Endothelial cell of umbilical vein (primary cell): ENCODE data around the gene MYCT1. TPM values are rescaled to one million over a fixed set of nuclear protein-coding genes. Genes with fewer than 3 reads are reported as not detected.
A peak's percentile ranks its signal among the peaks of the same experiment; 100 is the strongest.

Experiments used
- BruUV-seq: library from RNA; stranded (reverse); fragments of 400-500 nt; replicated peaks from 2 replicates; lab custom pipeline; 2021; lab: Mats Ljungman, UMichigan
- CTCF ChIA-PET: fragments of 300-600, 350-600 bp; sonication (Branson Sonifier 250); formaldehyde crosslinking; loops from one replicate; lab custom pipeline; 2021; ENCODE audit warnings: antibody characterized with exemption, inconsistent platforms; lab: Charles Lee
- POLR2A ChIA-PET: fragments of 300-600, 350-600 bp; sonication (Branson Sonifier 250); formaldehyde crosslinking; loops from one replicate; lab custom pipeline; 2021; ENCODE audit warnings: antibody characterized with exemption, inconsistent platforms; lab: Charles Lee
- DNase-seq: peaks from one replicate; pipeline ENCODE4 v3.0.0-alpha.2; 2011; ENCODE audit warnings: low read depth, low spot score
- FAIRE-seq: peaks from 2 replicates; lab custom pipeline; 2011; peaks lifted over from hg19 to GRCh38; lab: Jason Lieb, UNC
- H2AFZ ChIP-seq: 2 replicates; pipeline ENCODE4 v1.6.0; 2012; ENCODE audit warnings: low read depth, low read length, control low read depth, inconsistent platforms
- H3K27ac ChIP-seq: 2 replicates; pipeline ENCODE4 v1.5.1; 2011; ENCODE audit warnings: low read depth, mild to moderate bottlenecking, control low read depth, low read length, moderate library complexity; ENCODE audit not compliant: insufficient read depth
- H3K27me3 ChIP-seq, 2 experiments: 2 replicates each; pipeline versions ENCODE4 v1.6.0 to v1.6.1; 2011; ENCODE audit warnings: low read length in 2 of 2, mixed read lengths in 1 of 2; ENCODE audit not compliant: control insufficient read depth in 2 of 2, insufficient read depth in 2 of 2
- H3K36me3 ChIP-seq, 2 experiments: 2 replicates in 1 of 2; 3 replicates in 1 of 2; pipeline ENCODE4 v1.5.1; 2011; ENCODE audit warnings: low read length in 2 of 2, mild to moderate bottlenecking in 1 of 2, moderate library complexity in 1 of 2; ENCODE audit not compliant: control insufficient read depth in 2 of 2, insufficient read depth in 2 of 2; ENCODE audit errors: extremely low read depth in 1 of 2
- H3K4me1 ChIP-seq: 3 replicates; pipeline ENCODE4 v1.5.1; 2011; ENCODE audit warnings: mild to moderate bottlenecking, low read length; ENCODE audit not compliant: control insufficient read depth, insufficient read depth; ENCODE audit errors: extremely low read depth
- H3K4me2 ChIP-seq: 2 replicates; pipeline ENCODE4 v1.6.1; 2011; ENCODE audit warnings: low read length, control low read depth, mixed read lengths; ENCODE audit not compliant: insufficient read depth
- H3K4me3 ChIP-seq, 3 experiments: fragments of 200-600 bp in 1 of 3; sonication (generic), shearing (Covaris generic) in 1 of 3; replicated peaks in 1 of 3; 2 replicates each; pipeline ENCODE4 v1.5.1; 2011 to 2016; ENCODE audit warnings: control low read depth in 3 of 3, low read length in 3 of 3, mild to moderate bottlenecking in 2 of 3, inconsistent platforms in 1 of 3, low read depth in 1 of 3, moderate library complexity in 1 of 3; ENCODE audit not compliant: insufficient read depth in 1 of 3
- H3K79me2 ChIP-seq: 2 replicates; pipeline ENCODE4 v1.6.0; 2012; ENCODE audit warnings: low read length, inconsistent platforms; ENCODE audit not compliant: control insufficient read depth, insufficient read depth
- H3K9ac ChIP-seq: replicated peaks from 2 replicates; pipeline ENCODE3; 2011; ENCODE audit warnings: low read length, control low read depth; ENCODE audit not compliant: insufficient read depth; ENCODE audit errors: extremely low read depth
- H3K9me1 ChIP-seq: replicated peaks from 3 replicates; pipeline ENCODE4 v1.6.0; 2011; ENCODE audit warnings: mild to moderate bottlenecking, low read length; ENCODE audit not compliant: control insufficient read depth, insufficient read depth; ENCODE audit errors: extremely low read depth
- H3K9me3 ChIP-seq: replicated peaks from 2 replicates; pipeline ENCODE4 v1.5.1; 2012; ENCODE audit warnings: low read length, inconsistent platforms; ENCODE audit not compliant: control insufficient read depth, insufficient read depth
- H4K20me1 ChIP-seq: replicated peaks from 2 replicates; pipeline ENCODE3; 2011; ENCODE audit warnings: mild to moderate bottlenecking, low read length; ENCODE audit not compliant: control insufficient read depth, insufficient read depth; ENCODE audit errors: extremely low read depth
- CTCF ChIP-seq, 2 donors: IDR thresholded peaks; 1 replicate in 1 of 2; 2 replicates in 1 of 2; pipeline ENCODE4 v1.5.1; 2011; ENCODE audit warnings: low read length in 2 of 2, mild to moderate bottlenecking in 2 of 2, moderate library complexity in 2 of 2, control low read depth in 1 of 2, inconsistent platforms in 1 of 2, low read depth in 1 of 2; ENCODE audit not compliant: insufficient read depth in 1 of 2; ENCODE audit errors: extremely low read depth in 1 of 2
- EZH2 ChIP-seq: IDR thresholded peaks from 2 replicates; pipeline ENCODE4 v1.6.1; 2012; ENCODE audit warnings: borderline replicate concordance, low read depth, mild to moderate bottlenecking, moderate library complexity, low read length, inconsistent platforms; ENCODE audit not compliant: severe bottlenecking
- FOS ChIP-seq: IDR thresholded peaks from 2 replicates; pipeline ENCODE4 v1.6.1; 2011; ENCODE audit warnings: mild to moderate bottlenecking, low read length, moderate library complexity, borderline replicate concordance; ENCODE audit not compliant: insufficient read depth
- GATA2 ChIP-seq: IDR thresholded peaks from 2 replicates; pipeline ENCODE4 v1.7.0; 2011; ENCODE audit warnings: low read depth, mild to moderate bottlenecking, moderate library complexity, mixed read lengths, low read length; ENCODE audit not compliant: insufficient read length, insufficient read depth
- JUN ChIP-seq: IDR thresholded peaks from 2 replicates; pipeline ENCODE4 v1.6.1; 2011; ENCODE audit warnings: borderline replicate concordance, low read depth; ENCODE audit not compliant: insufficient read length, insufficient read depth
- MAX ChIP-seq: IDR thresholded peaks from 2 replicates; pipeline ENCODE4 v1.6.1; 2011; ENCODE audit not compliant: insufficient read depth, insufficient read length
- MYC ChIP-seq: IDR thresholded peaks from one replicate; pipeline ENCODE4 v1.6.1; 2011; ENCODE audit warnings: mild to moderate bottlenecking, low read depth, low read length
- POLR2A ChIP-seq: IDR thresholded peaks from 2 replicates; pipeline ENCODE4 v1.6.1; 2012; ENCODE audit warnings: low read depth, mild to moderate bottlenecking, control low read depth, low read length
- POLR2AphosphoS5 ChIP-seq: IDR thresholded peaks from 2 replicates; pipeline ENCODE4 v1.6.1; 2012; ENCODE audit warnings: low read depth, mild to moderate bottlenecking, control low read depth, low read length, moderate library complexity; ENCODE audit not compliant: insufficient read depth
- dilution Hi-C: fragments of 300-500 bp; cut with MboI; formaldehyde crosslinking; loops from one replicate; pipeline ENCODE4 v1.15.0; 2019; ENCODE audit warnings: low sequenced_read_pairs; ENCODE audit not compliant: extremely low pct_ligation_motif_present
- intact Hi-C: fragments of 100-400 bp; cut with micrococcal nuclease; formaldehyde crosslinking; loops from one replicate; pipeline ENCODE4 v1.10.0; 2022
- polyA plus RNA-seq, 4 experiments: library from polyadenylated mRNA; depleted of rRNA in 3 of 4; stranded (reverse) in 3 of 4; unstranded in 1 of 4; fragments of >200 nt; gene quantifications; 2 replicates each; pipeline versions ENCODE4 v1.2.1 to v1.2.3, GENCODE V29; 2011 to 2012; ENCODE audit warnings: missing spikeins in 1 of 4
- total RNA-seq: library from RNA; stranded (reverse); gene quantifications from 2 replicates; pipeline ENCODE4 v1.2.3, GENCODE V29; 2021

MYCT1 gene
- total and polyA plus RNA-seq, 2 donors (not counting 3 experiments of a cell fraction or from before 2014, with no cell fraction given), result 110 to 119 TPM

DNA sequence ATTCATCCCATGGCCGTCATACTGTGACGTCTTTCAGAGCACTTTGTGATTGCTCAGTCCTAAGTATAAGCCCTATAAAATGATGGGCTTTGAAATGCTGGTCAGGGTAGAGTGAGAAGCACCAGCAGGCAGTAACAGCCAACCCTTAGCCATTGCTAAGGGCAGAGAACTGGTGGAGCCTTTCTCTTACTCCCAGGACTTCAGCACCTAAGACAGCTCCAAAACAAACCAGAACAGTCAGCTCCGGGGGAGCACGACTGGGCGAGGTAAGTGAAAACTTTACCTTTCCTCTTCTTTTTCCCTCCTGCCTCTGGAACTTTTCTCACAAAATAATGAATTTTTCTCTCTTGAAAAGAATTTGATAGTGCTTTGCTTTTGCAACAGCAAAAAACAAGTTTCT is 53.0 kb downstream of the MYCT1 start, which contains the start of gene VIP:
Gene VIP, plus strand, starts transcription at position 104 of the 400 bp plus-strand sequence. CDS start 1,381 bp downstream, outside the sequence.
- intact Hi-C loops, result loop anchor here (1.0 to 5.0 kb wide), 5 partner anchors 114 to 274 kb away; no protein-coding TSS in a partner anchor
- H3K27ac ChIP-seq, result no peak within 1 kb of the TSS

More for the DNA sequence above, 53.0 kb downstream of the MYCT1 start, which contains the start of gene VIP:
- ChIA-PET CTCF (interaction anchor here (0.7 to 7.7 kb wide), 9 partner anchors 14 to 205 kb away, joined by 3 to 103 read pairs (median 4); no protein-coding TSS in a partner anchor), POLR2A (no interaction called here)
- no peak within 1 kb of the TSS for H2AFZ ChIP-seq
- H3K79me2 ChIP-seq, result no peaks in the 10 kb centered on the region
- H3K4me1 ChIP-seq, result no peaks in the 10 kb centered on the region
- no peak within 1 kb of the TSS for H3K9ac ChIP-seq
- H3K36me3 ChIP-seq, result no peaks in the 10 kb centered on the region
- DNase-seq (peak; percentile 46), FAIRE-seq (peak; percentile 46)
- BruUV-seq, result no TSS peak
- dilution Hi-C loops, result no loop called here
- no peaks in the 10 kb centered on the region for H3K9me1 ChIP-seq
- peaks cover 0 to 2% of the 10 kb centered on the region in 2 experiments for H3K27me3 ChIP-seq
- H4K20me1 ChIP-seq, result peaks cover 2% of the 10 kb centered on the region
- no peaks in the 10 kb centered on the region for H3K9me3 ChIP-seq
- H3K4me2 ChIP-seq, result no peak within 1 kb of the TSS
- no peak for TF ChIP-seq CTCF (IDR thresholded peaks at IDR 0.05; ENCODE audit: extremely low read depth in 1 of 2, insufficient read depth in 1 of 2, low read depth in 1 of 2, low read length in 2 of 2)
- TF ChIP-seq POLR2A, result no peak
- no peak for TF ChIP-seq MYC
- TF ChIP-seq EZH2, result no peak
- TF ChIP-seq GATA2, result no peak
- no peak for TF ChIP-seq FOS
- no peak for TF ChIP-seq MAX
- TF ChIP-seq JUN, result no peak
- no peak for TF ChIP-seq POLR2AphosphoS5
- no peak within 1 kb of the TSS for H3K4me3 ChIP-seq
